ENCODE results near the gene CLASRP.

Gene CLASRP

DNA sequence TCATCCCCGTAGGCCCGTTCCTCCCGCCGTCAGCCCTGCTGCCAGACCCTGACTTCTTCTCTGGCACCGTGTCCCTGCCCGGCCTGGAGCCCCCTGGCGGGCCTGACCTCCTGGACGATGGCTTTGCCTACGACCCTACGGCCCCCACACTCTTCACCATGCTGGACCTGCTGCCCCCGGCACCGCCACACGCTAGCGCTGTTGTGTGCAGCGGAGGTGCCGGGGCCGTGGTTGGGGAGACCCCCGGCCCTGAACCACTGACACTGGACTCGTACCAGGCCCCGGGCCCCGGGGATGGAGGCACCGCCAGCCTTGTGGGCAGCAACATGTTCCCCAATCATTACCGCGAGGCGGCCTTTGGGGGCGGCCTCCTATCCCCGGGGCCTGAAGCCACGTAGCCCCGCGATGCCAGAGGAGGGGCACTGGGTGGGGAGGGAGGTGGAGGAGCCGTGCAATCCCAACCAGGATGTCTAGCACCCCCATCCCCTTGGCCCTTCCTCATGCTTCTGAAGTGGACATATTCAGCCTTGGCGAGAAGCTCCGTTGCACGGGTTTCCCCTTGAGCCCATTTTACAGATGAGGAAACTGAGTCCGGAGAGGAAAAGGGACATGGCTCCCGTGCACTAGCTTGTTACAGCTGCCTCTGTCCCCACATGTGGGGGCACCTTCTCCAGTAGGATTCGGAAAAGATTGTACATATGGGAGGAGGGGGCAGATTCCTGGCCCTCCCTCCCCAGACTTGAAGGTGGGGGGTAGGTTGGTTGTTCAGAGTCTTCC is 1.3 kb upstream of the CLASRP start:
- no peak overlapping the region for H3K4me3 ChIP-seq (ENCODE audit: low read depth, low read length)
- TF ChIP-seq CTCF (conservative IDR thresholded peaks at IDR 0.05; ENCODE audit: low read depth, low read length): no peak

DNA sequence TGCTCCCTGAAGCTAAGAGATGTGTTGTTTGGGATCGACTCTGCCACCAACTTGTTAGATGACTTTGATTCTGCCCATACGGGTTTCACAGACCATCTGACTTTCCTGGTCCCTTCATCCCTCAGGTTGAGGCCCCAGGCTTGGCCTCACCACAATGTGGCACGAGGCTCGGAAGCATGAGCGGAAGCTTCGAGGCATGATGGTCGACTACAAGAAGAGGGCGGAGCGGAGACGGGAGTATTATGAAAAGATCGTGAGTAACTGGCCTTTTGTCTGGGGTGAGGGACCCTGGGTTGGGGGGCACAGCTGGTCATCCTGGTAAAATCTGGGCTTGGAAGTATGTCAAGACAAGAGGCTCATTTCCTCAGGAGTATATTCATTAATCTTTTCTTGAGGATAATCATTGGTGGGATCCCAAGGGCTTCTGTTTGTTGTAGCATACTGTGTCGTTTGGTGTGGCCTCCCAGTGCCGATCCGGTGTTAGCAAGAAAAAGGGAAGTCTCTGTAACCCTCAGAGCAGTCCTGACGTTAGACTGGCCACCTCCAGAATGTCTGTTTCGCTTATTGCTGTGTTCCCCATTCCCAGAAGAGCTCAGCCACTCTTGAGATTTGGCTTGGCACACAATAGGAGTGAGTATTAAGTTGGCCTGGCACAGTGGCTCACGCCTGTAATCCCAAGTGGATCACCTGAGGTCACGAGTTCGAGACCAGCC is 1.4 kb downstream of the CLASRP start:
- peak overlapping the region; percentile 98 for H3K4me3 ChIP-seq (ENCODE audit: low read depth, low read length)
- TF ChIP-seq CTCF (conservative IDR thresholded peaks at IDR 0.05; ENCODE audit: low read depth, low read length): no peak
- no peak for DNase-seq (ENCODE audit: low read depth)

More for the DNA sequence above, 1.3 kb upstream of the CLASRP start:
- DNase-seq (ENCODE audit: low read depth): no peak

GRCh38 chr19:45041125-45041524 is 2.3 kb downstream of the CLASRP start:
- TF ChIP-seq CTCF (conservative IDR thresholded peaks at IDR 0.05; ENCODE audit: low read depth, low read length): no peak
- DNase-seq (ENCODE audit: low read depth): no peak
- no peak overlapping the region for H3K4me3 ChIP-seq (ENCODE audit: low read depth, low read length)

DNA sequence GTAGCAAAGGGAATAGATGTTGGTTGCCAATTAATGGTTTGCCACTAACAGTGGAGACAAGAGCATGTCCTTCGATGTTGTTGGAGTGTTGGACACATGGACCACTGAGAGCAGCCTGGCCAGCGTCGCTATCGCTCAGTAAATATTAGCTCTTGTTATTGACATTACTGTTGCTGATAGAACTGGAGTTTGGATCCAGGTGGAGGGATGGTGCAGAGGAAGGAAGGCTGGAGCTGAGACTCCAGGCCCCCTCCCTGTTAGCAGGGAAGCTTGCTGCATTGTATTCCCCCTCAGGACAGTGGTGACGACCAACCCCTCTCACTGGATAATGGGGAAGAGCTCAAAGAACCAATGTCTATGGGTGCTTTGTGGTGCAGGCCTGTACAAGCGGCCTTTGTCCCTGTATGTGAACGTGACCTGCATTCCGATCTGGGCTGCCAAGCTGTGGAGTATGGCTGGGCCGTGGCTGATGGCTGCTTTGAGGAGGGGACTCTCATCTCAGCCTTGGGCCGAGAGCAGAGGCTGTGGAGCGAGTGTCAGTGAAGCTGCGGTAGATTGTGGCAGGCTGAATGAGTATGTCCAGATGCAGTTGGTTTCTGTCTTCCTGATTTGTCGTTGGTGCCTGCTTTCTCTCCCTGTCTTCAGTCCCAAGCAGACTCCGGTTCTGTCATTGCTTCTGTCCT is 7.0 kb downstream of the CLASRP start:
- DNase-seq (ENCODE audit: low read depth): no peak
- H3K4me3 ChIP-seq (ENCODE audit: low read depth, low read length): no peak overlapping the region
- TF ChIP-seq CTCF (conservative IDR thresholded peaks at IDR 0.05; ENCODE audit: low read depth, low read length): no peak

DNA sequence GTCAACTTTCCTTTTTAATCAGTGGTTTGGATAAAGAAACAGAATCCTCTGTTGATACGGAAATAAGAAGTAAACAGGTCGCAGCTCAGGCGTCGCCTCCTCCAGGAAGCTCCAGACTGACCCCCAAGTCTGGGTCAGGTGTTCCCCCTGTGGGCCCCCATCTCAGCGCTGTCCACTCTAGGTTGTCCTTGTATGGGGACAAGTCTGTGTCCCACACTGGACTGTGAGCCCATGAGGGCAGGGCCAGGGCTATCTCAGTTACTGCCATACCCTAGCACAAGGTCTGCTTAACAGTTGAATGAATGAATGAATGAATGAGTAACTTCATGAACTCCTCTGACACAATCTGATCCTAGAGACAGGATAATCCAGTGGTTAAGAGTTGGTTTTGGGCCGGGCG is 7.5 kb downstream of the CLASRP start:
- no peak for TF ChIP-seq CTCF (conservative IDR thresholded peaks at IDR 0.05; ENCODE audit: low read depth, low read length)
- no peak for DNase-seq (ENCODE audit: low read depth)
- no peak overlapping the region for H3K4me3 ChIP-seq (ENCODE audit: low read depth, low read length)

DNA sequence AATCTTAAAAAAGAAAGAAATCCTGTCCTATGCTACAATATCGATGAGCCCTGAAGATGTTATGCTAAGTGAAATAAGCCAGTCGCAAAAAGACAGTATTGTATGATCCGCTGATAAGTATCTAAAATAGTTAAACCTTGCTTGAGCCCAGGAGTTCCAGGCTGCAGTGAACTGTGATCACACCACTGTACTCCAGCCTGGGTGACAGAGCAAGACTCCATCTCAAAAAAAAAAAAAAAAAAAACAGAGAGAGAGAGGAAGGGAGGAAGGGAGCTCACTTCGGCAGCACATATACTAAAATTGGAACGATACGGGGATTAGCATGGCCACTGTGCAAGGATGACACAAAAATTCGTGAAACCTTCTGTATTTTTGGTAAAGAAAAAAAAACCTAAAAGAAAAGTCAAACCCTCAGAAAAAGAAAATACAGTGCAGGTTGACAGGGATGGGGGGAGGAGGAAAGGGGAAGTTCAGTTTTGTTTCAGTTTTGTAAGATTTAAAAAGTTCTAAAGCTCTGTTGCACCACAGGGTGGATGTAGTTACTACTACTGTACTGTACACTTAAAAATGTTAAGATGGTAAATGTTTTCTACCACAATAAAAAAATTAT is 8.4 kb downstream of the CLASRP start:
- H3K4me3 ChIP-seq (ENCODE audit: low read depth, low read length): no peak overlapping the region
- TF ChIP-seq CTCF (conservative IDR thresholded peaks at IDR 0.05; ENCODE audit: low read depth, low read length): no peak
- DNase-seq (ENCODE audit: low read depth): no peak

Data from choroid plexus epithelial cell (primary cell).